ENCODE results near the gene CRYZ. TPM values are rescaled to one million over a fixed set of nuclear protein-coding genes. Genes with fewer than 3 reads are reported as not detected.
A peak's percentile ranks its signal among the peaks of the same experiment; 100 is the strongest.
"Not testable (repeated sequence)": the region's sequence is repeated elsewhere in the genome, so short reads cannot be mapped to it uniquely, and the experiment has no call there.

The CRYZ gene
- 10 to 100 TPM; 18.1 to 19.1 TPM for total RNA-seq

GRCh38 chr1:74732960-74733603, at the start of gene CRYZ, which contains the start of gene TYW3:
TSS of gene CRYZ (minus strand) at chr1:74733050. CDS start at chr1:74724821, 8,229 bp downstream.
TSS of gene TYW3 (plus strand) at chr1:74733152. CDS start at chr1:74733245, 93 bp downstream.
- peak within 1 kb of the TSS; percentile 92 for H3K4me3 Mint-ChIP-seq
- ChIA-PET CTCF (interaction anchor here (0.7 to 3.2 kb wide), 11 partner anchors 9 to 535 kb away, joined by 3 to 31 read pairs (median 3); partner anchors contain the start of genes FPGT and LRRIQ3), POLR2A (interaction anchor here (1.0 to 3.1 kb wide), 6 partner anchors 10 to 1053 kb away, joined by 3 to 11 read pairs (median 7); partner anchors contain the start of genes FPGT, LRRIQ3 and RABGGTB)
- peaks cover 44% of the 10 kb centered on the region for H3K4me1 Mint-ChIP-seq
- H3K9me3 Mint-ChIP-seq, result no peaks in the 10 kb centered on the region
- DNase-seq, result peak; percentile 90
- peak within 1 kb of the TSS; percentile 98 for H3K27ac Mint-ChIP-seq
- H3K27me3 Mint-ChIP-seq, result no peaks in the 10 kb centered on the region
- peaks cover 27% of the 10 kb centered on the region for H3K36me3 Mint-ChIP-seq (ENCODE audit: low read depth)

GRCh38 chr1:74780594-74780993, 47.7 kb upstream of the CRYZ start:
- H3K27ac Mint-ChIP-seq, result no peak overlapping the region
- H3K27me3 Mint-ChIP-seq, result peaks cover 8% of the 10 kb centered on the region
- H3K4me1 Mint-ChIP-seq, result no peaks in the 10 kb centered on the region
- no peaks in the 10 kb centered on the region for H3K36me3 Mint-ChIP-seq (ENCODE audit: low read depth)
- POLR2A ChIA-PET, result no interaction called here
- H3K9me3 Mint-ChIP-seq, result no peaks in the 10 kb centered on the region
- CTCF ChIA-PET, result no interaction called here
- H3K4me3 Mint-ChIP-seq, result no peak overlapping the region
- no peak for DNase-seq

GRCh38 chr1:74779750-74780149, 46.9 kb upstream of the CRYZ start:
- Mint-ChIP-seq H3K4me3 (no peak overlapping the region), H3K36me3 (ENCODE audit: low read depth) (no peaks in the 10 kb centered on the region), H3K27me3 (peaks cover 8% of the 10 kb centered on the region), H3K9me3 (no peaks in the 10 kb centered on the region), H3K4me1 (no peaks in the 10 kb centered on the region), H3K27ac (no peak overlapping the region)
- CTCF ChIA-PET, result no interaction called here
- POLR2A ChIA-PET, result no interaction called here
- no peak for DNase-seq

- POLR2A ChIA-PET, result no interaction called here
- Mint-ChIP-seq H3K4me3 (no peak overlapping the region), H3K4me1 (no peaks in the 10 kb centered on the region), H3K36me3 (ENCODE audit: low read depth) (no peaks in the 10 kb centered on the region), H3K9me3 (no peaks in the 10 kb centered on the region), H3K27ac (no peak overlapping the region), H3K27me3 (peaks cover 14% of the 10 kb centered on the region)
- DNase-seq, result no peak
- CTCF ChIA-PET, result no interaction called here
These were observed 44.7 kb upstream of the CRYZ start for GRCh38 chr1:74777525-74777924.

GRCh38 chr1:74775735-74776134, 42.9 kb upstream of the CRYZ start:
- POLR2A ChIA-PET, result no interaction called here
- H3K4me3 Mint-ChIP-seq, result no peak overlapping the region
- H3K9me3 Mint-ChIP-seq, result no peaks in the 10 kb centered on the region
- H3K36me3 Mint-ChIP-seq (ENCODE audit: low read depth), result no peaks in the 10 kb centered on the region
- CTCF ChIA-PET, result interaction anchor here (1.5 kb wide), 1 partner anchor 360 kb away, joined by 3 read pairs; no protein-coding TSS in a partner anchor
- H3K27me3 Mint-ChIP-seq, result peaks cover 13% of the 10 kb centered on the region
- no peak for DNase-seq
- no peak overlapping the region for H3K27ac Mint-ChIP-seq
- no peaks in the 10 kb centered on the region for H3K4me1 Mint-ChIP-seq

- no peak overlapping the region for H3K27ac Mint-ChIP-seq
- ChIA-PET CTCF (no interaction called here), POLR2A (no interaction called here)
- no peaks in the 10 kb centered on the region for H3K9me3 Mint-ChIP-seq
- DNase-seq, result no peak
- no peaks in the 10 kb centered on the region for H3K4me1 Mint-ChIP-seq
- no peak overlapping the region for H3K4me3 Mint-ChIP-seq
- peaks cover 7% of the 10 kb centered on the region for H3K27me3 Mint-ChIP-seq
- no peaks in the 10 kb centered on the region for H3K36me3 Mint-ChIP-seq (ENCODE audit: low read depth)
These were observed 40.7 kb upstream of the CRYZ start for GRCh38 chr1:74773582-74773981.

GRCh38 chr1:74772945-74773344, 40.1 kb upstream of the CRYZ start:
- Mint-ChIP-seq H3K36me3 (ENCODE audit: low read depth) (no peaks in the 10 kb centered on the region), H3K27me3 (peaks cover 7% of the 10 kb centered on the region), H3K9me3 (no peaks in the 10 kb centered on the region), H3K4me1 (no peaks in the 10 kb centered on the region), H3K27ac (no peak overlapping the region), H3K4me3 (no peak overlapping the region)
- CTCF ChIA-PET, result no interaction called here
- no peak for DNase-seq
- POLR2A ChIA-PET, result no interaction called here

GRCh38 chr1:74771913-74772515, 39.2 kb upstream of the CRYZ start:
- H3K9me3 Mint-ChIP-seq, result no peaks in the 10 kb centered on the region
- H3K4me1 Mint-ChIP-seq, result no peaks in the 10 kb centered on the region
- DNase-seq, result no peak
- no peak overlapping the region for H3K4me3 Mint-ChIP-seq
- no peak overlapping the region for H3K27ac Mint-ChIP-seq
- peaks cover 7% of the 10 kb centered on the region for H3K27me3 Mint-ChIP-seq
- CTCF ChIA-PET, result interaction anchor here (0.6 to 1.4 kb wide), 6 partner anchors 8 to 432 kb away, joined by 3 to 14 read pairs (median 3); no protein-coding TSS in a partner anchor
- no peaks in the 10 kb centered on the region for H3K36me3 Mint-ChIP-seq (ENCODE audit: low read depth)
- POLR2A ChIA-PET, result interaction anchor here (0.6 kb wide), 1 partner anchor 38 kb away, joined by 3 read pairs; the partner anchor contains the start of gene TYW3

GRCh38 chr1:74767490-74767889, 34.6 kb upstream of the CRYZ start:
- Mint-ChIP-seq H3K4me1 (peaks cover 3% of the 10 kb centered on the region), H3K36me3 (ENCODE audit: low read depth) (peaks cover 11% of the 10 kb centered on the region), H3K27ac (no peak overlapping the region), H3K9me3 (no peaks in the 10 kb centered on the region), H3K27me3 (no peaks in the 10 kb centered on the region), H3K4me3 (no peak overlapping the region)
- DNase-seq, result no peak
- CTCF ChIA-PET, result interaction anchor here (0.8 to 1.2 kb wide), 3 partner anchors 9 to 34 kb away, joined by 3 to 4 read pairs (median 3); no protein-coding TSS in a partner anchor
- POLR2A ChIA-PET, result no interaction called here

- Mint-ChIP-seq H3K27ac (no peak overlapping the region), H3K9me3 (no peaks in the 10 kb centered on the region), H3K36me3 (ENCODE audit: low read depth) (peaks cover 18% of the 10 kb centered on the region), H3K27me3 (no peaks in the 10 kb centered on the region), H3K4me1 (peaks cover 3% of the 10 kb centered on the region), H3K4me3 (no peak overlapping the region)
- DNase-seq, result no peak
- CTCF ChIA-PET, result interaction anchor here (1.5 kb wide), 1 partner anchor 468 kb away, joined by 3 read pairs; no protein-coding TSS in a partner anchor
- POLR2A ChIA-PET, result no interaction called here
These were observed 33.7 kb upstream of the CRYZ start for GRCh38 chr1:74766579-74766978.

GRCh38 chr1:74763807-74764206, 31.0 kb upstream of the CRYZ start:
- peaks cover 38% of the 10 kb centered on the region for H3K36me3 Mint-ChIP-seq (ENCODE audit: low read depth)
- CTCF ChIA-PET, result interaction anchor here (1.0 kb wide), 1 partner anchor 8 kb away, joined by 3 read pairs; no protein-coding TSS in a partner anchor
- POLR2A ChIA-PET, result no interaction called here
- H3K4me3 Mint-ChIP-seq, result no peak overlapping the region
- DNase-seq, result no peak
- H3K9me3 Mint-ChIP-seq, result no peaks in the 10 kb centered on the region
- no peaks in the 10 kb centered on the region for H3K27me3 Mint-ChIP-seq
- peaks cover 3% of the 10 kb centered on the region for H3K4me1 Mint-ChIP-seq
- H3K27ac Mint-ChIP-seq, result no peak overlapping the region

- POLR2A ChIA-PET, H3K27me3 Mint-ChIP-seq, H3K4me1 Mint-ChIP-seq, CTCF ChIA-PET, H3K4me3 Mint-ChIP-seq, H3K27ac Mint-ChIP-seq, DNase-seq: not testable (repeated sequence)
- H3K36me3 Mint-ChIP-seq (ENCODE audit: low read depth), result peaks cover 82% of the 10 kb centered on the region
- H3K9me3 Mint-ChIP-seq, result peaks cover 20% of the 10 kb centered on the region
These were observed 23.8 kb upstream of the CRYZ start for GRCh38 chr1:74756650-74757049.

GRCh38 chr1:74755475-74755874, 22.6 kb upstream of the CRYZ start:
- no peak for DNase-seq
- H3K4me1 Mint-ChIP-seq, result no peaks in the 10 kb centered on the region
- ChIA-PET CTCF (interaction anchor here (0.8 kb wide), 1 partner anchor 14 kb away, joined by 3 read pairs; no protein-coding TSS in a partner anchor), POLR2A (no interaction called here)
- peaks cover 20% of the 10 kb centered on the region for H3K9me3 Mint-ChIP-seq
- H3K27ac Mint-ChIP-seq, result no peak overlapping the region
- H3K36me3 Mint-ChIP-seq (ENCODE audit: low read depth), result peaks cover 80% of the 10 kb centered on the region
- no peaks in the 10 kb centered on the region for H3K27me3 Mint-ChIP-seq
- H3K4me3 Mint-ChIP-seq, result no peak overlapping the region

All from activated CD4-positive, alpha-beta memory T cell treated with anti-CD3 and anti-CD28 coated beads, Interleukin-2, amount 10 ng/mL, durations not matched to agents 7 days and 5 days (primary cell).